AG04450 (cell line): ENCODE data around the gene NHS. TPM values are rescaled to one million over a fixed set of nuclear protein-coding genes. Genes with fewer than 3 reads are reported as not detected.
A peak's percentile ranks its signal among the peaks of the same experiment; 100 is the strongest.

Experiments used
- CTCF ChIA-PET: fragments of 300-600, 350-600 bp; formaldehyde crosslinking; extraction: SDS; loops from one replicate; lab custom pipeline; 2022; ENCODE audit warnings: antibody characterized with exemption, inconsistent platforms; lab: Charles Lee
- POLR2A ChIA-PET: fragments of 350-600 bp; formaldehyde crosslinking; extraction: SDS; loops from one replicate; lab custom pipeline; 2021; ENCODE audit warnings: antibody characterized with exemption, inconsistent platforms; lab: Yijun Ruan, JAX
- DNase-seq: peaks from one replicate; pipeline ENCODE4 v3.0.0-alpha.2; 2011; ENCODE audit warnings: low read depth, low spot score
- H3K27ac ChIP-seq: one replicate; pipeline ENCODE4 v1.5.1; 2012; ENCODE audit warnings: low read depth, low read length, control low read depth
- H3K27me3 ChIP-seq: one replicate; pipeline ENCODE4 v1.6.0; 2012; ENCODE audit warnings: low read length; ENCODE audit not compliant: control insufficient read depth, insufficient read depth
- H3K4me3 ChIP-seq: 2 replicates; pipeline ENCODE4 v1.5.1; 2011; ENCODE audit warnings: mild to moderate bottlenecking, low read depth, low read length, control low read depth
- H3K9me3 ChIP-seq: 2 replicates; pipeline ENCODE4 v1.5.1; 2012; ENCODE audit warnings: low read length; ENCODE audit not compliant: control insufficient read depth, insufficient read depth
- CTCF ChIP-seq: IDR thresholded peaks from 2 replicates; pipeline ENCODE4 v1.5.1; 2011; ENCODE audit warnings: low read depth, low read length, control low read depth, inconsistent platforms
- polyA plus RNA-seq: library from polyadenylated mRNA; depleted of rRNA; stranded (reverse); fragments of >200 nt; gene quantifications from 2 replicates; pipeline ENCODE4 v1.2.3, GENCODE V29; 2011

The NHS gene
- polyA plus RNA-seq, 1 experiment, result 2.0 TPM

- POLR2A ChIA-PET, result no interaction called here
- no peak overlapping the region for H3K4me3 ChIP-seq
Observed at GRCh38 chrX:17531500-17531899, 156.5 kb downstream of the NHS start.

GRCh38 chrX:17535229-17535628 lies 160.2 kb downstream of the NHS start:
- no peaks in the 10 kb centered on the region for H3K9me3 ChIP-seq
- DNase-seq, result no peak
- peak; percentile 41 for TF ChIP-seq CTCF
- no peak overlapping the region for H3K27ac ChIP-seq
- CTCF ChIA-PET, result no interaction called here
- H3K4me3 ChIP-seq, result no peak overlapping the region
- H3K27me3 ChIP-seq, result no peaks in the 10 kb centered on the region
- POLR2A ChIA-PET, result no interaction called here

More at GRCh38 chrX:17531500-17531899, 156.5 kb downstream of the NHS start:
- CTCF ChIA-PET, result interaction anchor here (1.6 kb wide), 1 partner anchor 59 kb away, joined by 3 read pairs; no protein-coding TSS in a partner anchor
- Histone ChIP-seq H3K9me3 (no peaks in the 10 kb centered on the region), H3K27ac (no peak overlapping the region), H3K27me3 (no peaks in the 10 kb centered on the region)
- DNase-seq, result no peak
- no peak for TF ChIP-seq CTCF

- ChIA-PET POLR2A (no interaction called here), CTCF (interaction anchor here (0.7 kb wide), 1 partner anchor 54 kb away, joined by 4 read pairs; no protein-coding TSS in a partner anchor)
- Histone ChIP-seq H3K4me3 (no peak overlapping the region), H3K27me3 (no peaks in the 10 kb centered on the region), H3K9me3 (no peaks in the 10 kb centered on the region), H3K27ac (no peak overlapping the region)
- no peak for DNase-seq
- TF ChIP-seq CTCF, result no peak
Observed at GRCh38 chrX:17537723-17538243, 162.8 kb downstream of the NHS start.

GRCh38 chrX:17542123-17542522 lies 167.1 kb downstream of the NHS start:
- no peaks in the 10 kb centered on the region for H3K27me3 ChIP-seq
- no peak overlapping the region for H3K4me3 ChIP-seq
- DNase-seq, result no peak
- CTCF ChIA-PET, result no interaction called here
- no peak overlapping the region for H3K27ac ChIP-seq
- POLR2A ChIA-PET, result no interaction called here
- TF ChIP-seq CTCF, result no peak
- H3K9me3 ChIP-seq, result no peaks in the 10 kb centered on the region

GRCh38 chrX:17544821-17545220 lies 169.8 kb downstream of the NHS start:
- H3K9me3 ChIP-seq, result no peaks in the 10 kb centered on the region
- no peak for DNase-seq
- no peak for TF ChIP-seq CTCF
- ChIA-PET CTCF (no interaction called here), POLR2A (no interaction called here)
- no peak overlapping the region for H3K27ac ChIP-seq
- H3K27me3 ChIP-seq, result no peaks in the 10 kb centered on the region
- H3K4me3 ChIP-seq, result no peak overlapping the region
